HG03025 (cell line): ENCODE results near the gene SEC16A.

Experiments
- ATAC-seq: cut with Tn5 transposase; IDR thresholded peaks from one replicate; pipeline ENCODE4 v1.9.1; 2021; ENCODE audit warnings: mild to moderate bottlenecking, moderate library complexity; ENCODE audit not compliant: unreplicated experiment, low FRiP score

The SEC16A gene

DNA sequence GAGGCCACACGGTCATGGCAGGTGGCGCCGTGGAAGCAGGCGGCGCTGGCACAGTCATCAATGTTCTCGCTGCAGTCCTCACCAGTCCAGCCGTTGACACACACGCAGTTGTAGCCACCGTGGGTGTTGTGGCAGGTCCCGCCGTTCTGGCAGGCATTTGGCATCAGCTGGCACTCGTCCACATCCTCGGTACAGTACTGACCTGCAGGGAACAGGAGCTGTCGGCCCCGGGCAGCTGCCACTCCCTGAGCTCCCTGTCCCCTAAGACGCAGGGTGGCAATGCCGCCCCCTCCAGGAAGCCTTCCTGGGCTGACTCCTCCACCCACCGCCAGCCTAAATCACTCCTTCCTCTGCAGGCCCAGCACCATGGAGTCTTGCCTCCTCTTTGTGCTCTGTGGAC lies 35.8 kb upstream of the SEC16A start:
- no peak for ATAC-seq

DNA sequence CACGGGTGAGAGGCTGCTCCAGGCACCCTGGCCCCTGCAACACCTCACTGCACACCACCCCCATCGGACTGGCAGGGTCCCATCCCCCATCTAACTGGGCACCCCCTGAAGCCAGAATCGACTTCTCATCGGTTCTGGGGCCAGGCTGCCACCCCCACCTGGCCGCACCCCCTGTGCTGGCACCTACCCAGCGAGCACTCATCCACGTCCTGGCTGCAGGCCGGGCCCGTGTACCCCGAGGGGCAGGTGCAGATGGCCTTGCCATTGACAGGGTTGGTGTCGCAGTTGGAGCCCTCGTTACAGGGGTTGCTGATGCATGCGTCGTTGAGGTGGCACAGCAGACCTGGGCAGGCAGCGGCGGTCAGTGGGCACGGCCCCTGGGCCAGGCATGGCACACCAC lies 35.1 kb upstream of the SEC16A start:
- ATAC-seq = no peak

DNA sequence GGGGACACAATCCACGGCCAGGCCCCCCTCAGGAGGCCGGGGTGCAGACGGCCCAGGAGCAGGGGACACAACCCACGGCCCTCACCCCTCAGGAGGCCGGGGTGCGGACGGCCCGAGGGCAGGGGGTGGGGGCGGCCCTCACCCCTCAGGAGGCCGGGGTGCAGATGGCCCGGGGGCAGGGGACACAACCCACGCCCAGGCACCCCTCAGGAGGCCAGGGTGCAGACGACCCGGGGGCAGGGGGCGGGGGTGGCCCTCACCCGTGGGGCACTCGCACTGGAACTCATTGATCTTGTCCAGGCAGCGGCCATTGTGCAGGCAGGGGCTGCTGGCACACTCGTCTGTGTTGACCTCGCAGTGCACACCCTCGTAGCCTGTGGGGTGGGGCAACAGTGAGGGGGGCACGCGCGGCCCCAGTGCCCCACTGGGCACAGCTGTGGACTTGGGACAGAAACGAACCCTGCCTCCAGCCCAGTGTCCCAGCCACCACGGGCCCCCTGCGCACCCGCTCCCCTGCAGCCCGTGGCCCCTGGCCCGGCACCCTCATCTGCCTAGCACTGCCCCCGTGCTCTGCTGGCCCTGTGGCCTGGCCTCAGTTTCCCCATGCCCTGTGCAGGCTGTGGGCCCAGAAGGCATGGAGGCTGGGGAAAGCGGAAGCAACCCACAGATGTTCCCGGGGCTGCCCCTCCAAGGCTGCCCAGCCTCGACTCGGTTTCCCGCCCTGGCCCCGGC lies 34.3 kb upstream of the SEC16A start:
- no peak for ATAC-seq

DNA sequence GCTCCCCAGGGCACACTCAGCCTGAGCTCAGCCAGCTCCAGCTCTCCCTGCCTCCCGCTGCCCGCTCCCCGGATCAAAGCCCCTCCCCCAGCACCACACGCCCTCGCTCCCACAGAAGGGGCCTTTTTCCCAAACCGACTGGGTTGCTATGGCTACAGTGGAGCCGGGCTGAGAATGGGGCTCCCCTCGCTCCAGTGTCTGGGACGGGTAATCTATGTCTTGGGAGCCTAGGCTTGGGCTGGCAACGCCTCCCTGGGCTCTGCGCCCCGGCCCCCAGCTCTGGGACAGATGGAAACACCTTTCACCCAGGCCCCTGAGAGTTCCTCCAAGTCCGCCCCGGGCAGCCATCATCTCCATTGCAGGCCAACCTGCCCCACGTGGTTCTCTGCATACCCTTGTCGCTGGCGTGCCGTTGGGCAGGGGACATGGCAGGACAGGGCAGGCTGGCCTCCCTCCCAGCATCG lies 33.4 kb upstream of the SEC16A start:
- ATAC-seq = no peak

DNA sequence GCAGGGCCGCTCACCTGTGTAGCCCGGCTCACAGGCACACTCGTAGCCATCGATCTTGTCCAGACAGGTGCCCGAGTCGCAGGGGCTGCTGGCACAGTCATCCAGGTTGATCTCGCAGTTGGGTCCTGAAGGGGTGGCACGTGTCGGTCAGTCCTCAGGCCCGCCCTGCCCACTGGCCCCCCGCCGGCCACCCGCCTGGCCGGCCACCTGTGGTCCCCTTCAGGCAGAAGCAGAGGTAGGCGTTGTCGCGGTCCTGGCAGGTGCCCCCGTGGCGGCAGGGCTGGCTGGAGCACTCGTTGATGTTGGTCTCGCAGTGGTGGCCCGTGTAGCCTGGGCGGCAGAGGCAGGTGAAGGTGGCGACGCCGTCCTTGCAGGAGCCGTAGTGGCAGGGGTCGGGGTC lies 32.4 kb upstream of the SEC16A start:
- ATAC-seq = no peak

DNA sequence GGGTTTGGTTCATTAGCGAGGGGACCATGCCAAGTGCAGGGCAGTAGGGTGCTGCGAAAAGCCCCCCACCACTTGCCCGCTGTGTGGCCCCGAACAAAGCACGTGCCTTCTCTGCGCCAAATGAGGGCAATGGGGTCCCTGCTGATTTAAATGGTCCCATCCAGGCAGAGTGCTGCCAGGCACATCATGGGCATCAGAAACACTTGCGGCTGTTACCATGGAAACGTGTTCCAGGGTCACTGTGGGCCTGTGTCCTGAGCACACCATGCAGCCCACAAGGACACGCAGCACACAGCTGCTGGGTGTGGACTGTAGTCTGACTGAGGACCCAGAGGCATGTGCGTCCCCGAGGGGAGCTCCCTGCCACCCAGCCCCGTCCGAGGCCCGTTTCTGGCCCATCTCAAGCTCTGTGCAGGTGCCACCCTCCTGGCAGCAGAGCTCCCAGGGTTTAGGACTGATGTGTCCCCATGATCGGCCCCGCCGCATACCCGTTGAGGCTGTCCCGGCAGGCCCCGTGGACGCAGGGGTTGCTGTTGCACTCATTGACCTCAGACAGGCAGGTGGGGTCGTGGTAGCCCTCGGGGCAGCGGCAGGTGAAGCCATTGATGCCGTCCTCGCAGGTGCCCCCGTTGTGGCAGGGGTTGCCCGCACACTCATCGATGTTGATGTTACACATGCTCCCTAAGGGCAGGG lies 31.3 kb upstream of the SEC16A start:
- ATAC-seq = no peak

DNA sequence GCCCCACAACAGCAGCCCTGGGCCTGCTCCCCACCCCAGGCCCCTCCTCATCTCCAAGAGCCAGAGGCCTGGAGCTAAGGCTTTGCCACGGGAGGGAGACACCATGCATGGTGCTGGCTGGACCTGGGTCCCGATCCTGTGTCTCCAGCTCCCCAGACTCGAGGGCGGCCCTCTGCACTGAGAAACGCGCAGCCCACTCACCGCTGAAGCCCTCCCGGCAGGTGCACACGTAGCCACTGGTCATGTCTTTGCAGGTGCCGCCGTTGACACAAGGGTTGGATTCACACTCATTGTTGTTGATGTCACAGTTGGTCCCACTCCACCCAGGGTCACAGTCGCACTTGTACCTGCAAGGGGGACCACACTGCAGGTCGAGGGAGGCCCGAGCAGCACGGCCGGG lies 30.4 kb upstream of the SEC16A start:
- ATAC-seq = no peak

DNA sequence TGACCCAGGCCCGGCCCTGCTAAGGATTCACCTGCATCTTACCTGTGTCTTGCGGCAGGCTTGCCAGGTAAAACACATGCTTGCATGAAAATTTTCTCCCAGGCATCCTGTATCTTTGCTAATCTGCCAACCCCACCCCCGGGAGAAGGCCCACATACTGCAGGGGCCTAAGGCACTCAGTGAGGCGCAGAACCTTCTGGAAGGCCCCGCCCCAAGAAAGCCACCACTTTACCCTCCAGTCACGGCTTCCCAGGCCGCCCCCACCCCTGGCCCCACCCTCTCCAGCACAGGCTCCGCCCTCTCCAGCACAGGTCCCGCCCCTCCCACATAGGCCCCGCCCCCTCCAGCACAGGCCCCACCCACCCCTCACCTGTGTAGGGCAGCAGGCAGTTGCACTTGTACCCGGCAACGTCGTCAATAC lies 29.8 kb upstream of the SEC16A start:
- no peak for ATAC-seq

DNA sequence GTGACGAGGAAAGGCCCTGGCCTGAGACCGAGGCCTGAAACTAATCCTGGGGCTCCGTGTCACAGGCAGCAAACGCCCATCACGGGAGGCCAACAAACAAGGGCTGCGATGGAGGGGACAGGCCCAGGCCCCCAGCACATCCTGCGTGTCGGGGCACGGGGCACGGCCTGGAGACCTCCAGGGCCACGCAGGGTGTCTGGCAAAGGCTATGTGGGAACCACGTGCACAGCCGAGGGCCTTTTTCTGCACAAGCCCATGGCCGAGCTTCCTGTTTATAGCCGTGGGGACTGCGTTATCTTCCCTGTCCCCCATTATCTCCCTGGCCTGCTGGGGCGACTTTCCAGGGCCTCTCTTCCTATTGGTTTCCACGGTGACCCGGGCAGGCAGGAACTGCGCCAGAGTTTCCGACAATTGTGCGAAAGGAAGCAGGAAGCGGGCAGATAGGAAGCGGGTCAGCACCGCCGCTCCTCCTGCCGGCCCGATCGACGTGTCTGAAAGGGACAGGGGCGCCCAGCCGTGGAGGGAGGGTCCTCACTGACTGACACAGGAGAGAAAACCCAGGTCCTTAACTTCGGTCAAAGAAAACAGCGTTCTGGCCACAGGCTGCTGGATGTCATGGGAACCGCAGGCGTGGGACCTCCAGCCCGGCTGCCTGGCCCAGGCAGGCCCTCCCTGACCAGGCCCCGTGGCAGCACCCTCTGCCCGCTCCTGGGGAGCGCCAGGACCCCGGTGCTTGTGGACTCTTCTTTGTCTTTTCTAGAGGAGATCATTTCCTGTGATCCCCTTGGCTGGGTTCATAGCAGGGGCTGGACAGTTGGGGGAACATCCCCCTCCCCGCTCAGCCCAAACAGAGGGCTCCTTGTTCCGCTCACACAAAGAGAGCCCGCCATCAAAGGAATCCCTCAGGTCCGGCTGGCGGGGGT lies 29.1 kb upstream of the SEC16A start:
- no peak for ATAC-seq

DNA sequence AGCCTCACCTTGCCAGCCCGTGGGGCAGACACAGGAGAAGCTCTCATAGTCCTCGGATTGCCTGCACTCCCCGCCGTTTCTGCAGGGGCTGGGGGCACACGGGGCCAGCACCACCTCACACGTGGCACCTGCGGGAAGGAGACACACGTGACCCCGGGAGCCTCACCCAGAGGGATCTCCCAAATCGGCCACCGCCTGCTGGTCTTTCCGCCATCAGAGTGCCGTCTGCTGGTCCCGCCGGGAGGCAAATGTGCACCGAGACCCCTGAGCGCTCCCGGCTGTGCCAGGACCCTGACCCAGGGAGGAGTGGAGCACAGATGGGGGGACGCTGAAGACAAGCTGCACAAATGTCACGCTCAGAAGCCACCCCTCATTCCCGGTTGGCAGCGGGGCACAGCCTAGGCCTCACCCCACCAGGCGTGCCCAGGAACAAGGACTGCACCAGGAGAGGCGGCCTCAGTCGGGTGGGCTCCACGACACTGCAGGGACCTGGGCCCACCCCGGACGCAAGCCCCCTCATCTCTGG lies 28.4 kb upstream of the SEC16A start:
- ATAC-seq = no peak

DNA sequence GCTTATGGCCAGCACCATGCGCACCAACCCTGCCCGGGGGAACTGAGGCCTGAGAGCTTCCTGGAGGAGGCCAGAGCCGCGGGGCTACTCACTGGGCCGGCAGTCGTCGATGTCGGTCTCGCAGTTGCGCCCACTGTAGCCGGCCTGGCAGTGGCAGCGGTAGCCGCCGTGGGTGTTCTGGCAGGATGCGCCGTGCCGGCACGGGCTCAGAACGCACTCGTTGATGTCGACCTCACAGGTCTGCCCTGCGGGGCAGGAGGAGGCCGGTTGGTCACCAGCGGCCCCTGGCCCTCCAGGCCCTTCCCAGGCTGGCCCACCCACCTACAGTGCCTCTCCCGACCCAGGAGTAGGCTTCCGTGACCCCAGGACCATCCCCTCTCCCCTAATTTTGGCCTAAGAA lies 27.7 kb upstream of the SEC16A start:
- no peak for ATAC-seq

DNA sequence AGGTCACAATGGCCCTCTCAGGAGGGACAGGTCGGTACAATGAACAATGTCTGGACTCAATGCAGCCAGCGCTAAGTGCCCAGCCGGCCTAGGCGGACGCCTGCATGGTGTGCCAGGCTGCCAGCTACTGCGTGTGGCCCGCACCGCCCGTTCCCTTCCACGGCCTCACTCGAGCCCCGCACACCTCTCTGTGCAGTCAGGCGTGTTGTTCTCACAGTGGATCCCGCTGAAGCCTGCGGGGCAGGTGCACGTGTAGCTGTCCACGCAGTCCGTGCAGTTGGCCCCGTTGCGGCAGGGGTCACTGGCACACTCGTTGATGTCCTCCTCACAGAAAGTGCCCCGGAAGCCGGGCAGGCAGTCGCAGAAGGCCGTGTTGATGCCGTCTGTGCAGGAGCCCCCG lies 26.7 kb upstream of the SEC16A start:
- ATAC-seq = no peak

DNA sequence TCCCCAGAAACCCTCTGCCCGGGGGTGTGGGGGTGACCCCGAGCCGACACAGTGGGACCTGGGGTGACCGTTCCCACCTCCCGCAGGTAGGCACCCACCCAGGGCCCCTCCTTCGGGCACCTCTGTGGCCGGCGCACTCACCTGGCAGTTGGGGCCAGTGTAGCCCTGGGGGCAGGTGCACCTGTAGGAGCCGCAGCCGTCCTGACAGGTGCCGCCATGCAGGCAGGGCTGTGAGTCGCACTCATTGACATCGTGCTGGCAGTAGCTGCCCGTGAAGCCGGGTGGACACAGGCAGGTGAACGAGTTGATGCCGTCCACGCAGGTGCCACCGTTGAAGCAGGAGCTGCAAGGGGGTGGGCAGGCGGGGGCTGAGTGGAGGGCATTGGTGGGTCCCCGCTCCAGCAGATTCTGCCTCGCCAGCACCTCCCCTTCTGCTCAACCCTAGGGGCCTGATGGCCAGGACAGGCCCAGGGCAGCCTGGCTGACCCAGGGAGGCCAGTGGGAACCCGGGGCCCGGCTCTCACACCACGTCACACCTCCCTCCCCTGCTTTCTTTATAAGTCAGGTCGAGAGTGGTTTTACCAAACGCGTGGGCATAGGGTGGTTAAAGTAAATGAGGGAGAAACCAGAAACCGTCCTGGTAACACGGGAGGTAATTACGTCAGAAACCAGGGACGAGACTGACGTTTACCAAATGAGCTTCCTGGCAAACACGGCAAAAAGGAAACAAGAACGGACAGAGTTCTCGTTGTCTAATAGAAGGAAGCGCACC lies 26.1 kb upstream of the SEC16A start:
- ATAC-seq = no peak

DNA sequence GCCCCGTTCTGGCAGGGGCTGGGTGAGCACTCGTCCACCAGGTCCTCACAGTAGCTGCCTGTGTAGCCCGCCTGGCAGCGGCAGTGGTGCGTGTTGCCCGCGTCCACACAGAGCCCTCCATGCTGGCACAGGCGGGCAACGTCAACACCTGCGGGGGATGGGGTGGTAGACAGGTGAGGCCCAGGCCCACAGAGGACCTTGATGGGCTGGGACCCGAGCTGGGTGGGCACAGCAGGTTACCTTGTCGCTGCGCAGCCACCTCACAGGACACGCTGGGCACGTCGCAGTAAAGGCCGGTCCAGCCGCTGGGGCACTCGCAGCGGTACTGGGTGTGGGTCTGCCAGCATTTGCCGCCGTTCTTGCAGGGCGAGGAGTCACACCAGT lies 25.1 kb upstream of the SEC16A start:
- no peak for ATAC-seq

DNA sequence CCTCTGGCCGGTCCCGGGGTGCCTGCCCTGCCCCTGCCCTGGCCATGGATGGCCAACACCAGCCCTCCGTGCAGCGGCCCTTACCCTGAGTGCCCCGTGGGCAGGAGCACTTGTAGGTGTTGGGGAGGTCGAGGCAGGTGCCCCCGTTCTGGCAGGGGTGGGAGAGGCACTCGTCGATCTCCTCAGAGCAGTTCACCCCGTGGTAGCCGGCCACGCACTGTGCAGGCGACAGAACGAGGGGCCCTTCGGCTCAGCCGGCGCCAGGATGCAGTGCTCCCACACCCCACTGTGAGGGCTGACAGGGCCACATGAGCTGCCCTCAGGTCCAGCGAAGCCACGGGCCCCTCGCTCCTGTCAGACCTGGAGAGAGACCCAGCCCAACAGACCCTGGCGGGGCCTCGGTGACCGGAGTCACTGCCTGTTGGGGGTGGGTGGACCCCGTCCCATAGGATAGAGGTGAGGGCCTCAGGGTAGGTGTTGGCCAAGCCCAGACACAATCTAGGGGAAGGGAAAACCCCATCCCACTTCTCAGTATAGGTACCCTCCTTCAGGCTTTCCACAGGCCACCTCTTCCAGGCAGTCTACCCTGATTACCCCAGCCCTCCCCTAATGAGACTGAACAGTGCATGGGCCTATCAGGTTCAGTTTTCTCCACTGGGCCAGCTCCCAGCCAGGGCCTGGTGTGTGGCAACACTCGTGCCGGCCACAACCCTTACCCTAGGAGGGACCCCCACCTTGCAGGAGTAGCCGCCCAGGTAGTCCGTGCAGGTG lies 24.6 kb upstream of the SEC16A start:
- no peak for ATAC-seq

DNA sequence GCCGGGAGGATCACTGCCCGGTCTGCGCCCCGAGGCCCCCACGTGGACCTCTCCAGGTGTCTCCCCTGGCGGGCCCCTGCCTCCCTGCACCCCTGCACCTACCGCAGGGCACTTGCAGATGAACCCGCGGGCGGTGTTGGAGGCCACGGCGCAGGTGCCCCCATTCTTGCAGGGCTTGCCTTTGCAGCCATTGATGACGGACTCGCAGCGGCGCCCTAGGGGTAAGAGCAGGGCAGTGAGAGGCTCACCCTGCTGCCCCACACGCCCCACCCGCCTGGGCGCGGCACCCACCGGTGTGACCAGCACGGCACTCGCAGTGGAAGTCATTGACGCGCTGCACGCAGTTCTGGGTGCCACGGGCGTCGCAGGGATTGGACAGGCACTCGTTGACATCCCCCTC lies 23.6 kb upstream of the SEC16A start:
- no peak for ATAC-seq

DNA sequence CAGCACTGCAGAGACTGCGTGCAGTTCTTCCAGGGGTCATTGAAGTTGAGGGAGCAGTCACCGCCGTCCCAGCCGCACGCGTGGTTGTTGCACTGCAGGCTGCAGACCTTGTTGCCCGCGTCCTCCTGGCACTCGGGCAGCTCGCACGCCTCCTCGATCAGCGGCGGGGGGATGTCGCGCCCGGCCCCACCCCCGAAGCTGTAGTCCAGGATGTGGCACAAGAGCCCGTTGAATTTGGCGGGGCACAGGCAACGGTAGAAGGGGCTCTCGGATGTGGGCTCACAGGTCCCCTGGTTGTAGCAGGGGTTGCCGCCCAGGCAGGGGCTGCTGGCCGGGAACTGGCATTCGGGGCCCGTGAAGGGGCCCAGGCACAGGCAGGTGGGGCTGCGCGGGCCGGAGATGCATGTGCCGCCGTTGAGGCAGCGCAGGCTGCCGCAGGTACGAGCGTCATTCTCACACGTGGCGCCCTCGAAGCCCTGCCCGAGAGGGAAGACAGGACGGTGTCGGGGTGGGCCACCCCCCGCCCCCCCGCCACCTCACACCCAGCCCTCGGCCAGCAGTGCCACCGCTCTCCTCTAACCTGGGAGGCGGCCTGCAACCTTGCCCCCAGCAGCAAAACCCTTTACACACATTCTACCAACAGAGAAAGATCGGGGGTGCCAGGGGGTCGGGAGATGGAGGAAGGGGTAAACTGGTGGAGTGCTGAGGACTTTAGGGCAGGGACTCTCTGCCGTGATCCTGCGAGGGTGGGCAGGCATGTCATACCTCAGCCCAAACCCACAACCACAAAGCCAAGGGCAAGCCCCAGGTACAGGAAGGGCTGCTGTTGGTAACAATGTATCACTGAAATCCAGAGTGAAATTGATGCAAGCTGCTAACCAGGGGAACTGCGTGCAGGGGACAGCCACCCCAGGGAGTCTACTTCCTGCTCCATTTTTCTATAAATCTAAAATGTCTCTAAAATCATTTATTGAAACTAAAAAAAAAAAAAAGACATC lies 22.9 kb upstream of the SEC16A start:
- ATAC-seq = no peak
